GM21737 (cell line): ENCODE measurements around the gene CERKL.

Source experiments
- ATAC-seq: cut with Tn5 transposase; IDR thresholded peaks from one replicate; pipeline ENCODE4 v1.9.1; 2021; ENCODE audit warnings: mild to moderate bottlenecking, moderate library complexity; ENCODE audit not compliant: unreplicated experiment

Gene CERKL

DNA sequence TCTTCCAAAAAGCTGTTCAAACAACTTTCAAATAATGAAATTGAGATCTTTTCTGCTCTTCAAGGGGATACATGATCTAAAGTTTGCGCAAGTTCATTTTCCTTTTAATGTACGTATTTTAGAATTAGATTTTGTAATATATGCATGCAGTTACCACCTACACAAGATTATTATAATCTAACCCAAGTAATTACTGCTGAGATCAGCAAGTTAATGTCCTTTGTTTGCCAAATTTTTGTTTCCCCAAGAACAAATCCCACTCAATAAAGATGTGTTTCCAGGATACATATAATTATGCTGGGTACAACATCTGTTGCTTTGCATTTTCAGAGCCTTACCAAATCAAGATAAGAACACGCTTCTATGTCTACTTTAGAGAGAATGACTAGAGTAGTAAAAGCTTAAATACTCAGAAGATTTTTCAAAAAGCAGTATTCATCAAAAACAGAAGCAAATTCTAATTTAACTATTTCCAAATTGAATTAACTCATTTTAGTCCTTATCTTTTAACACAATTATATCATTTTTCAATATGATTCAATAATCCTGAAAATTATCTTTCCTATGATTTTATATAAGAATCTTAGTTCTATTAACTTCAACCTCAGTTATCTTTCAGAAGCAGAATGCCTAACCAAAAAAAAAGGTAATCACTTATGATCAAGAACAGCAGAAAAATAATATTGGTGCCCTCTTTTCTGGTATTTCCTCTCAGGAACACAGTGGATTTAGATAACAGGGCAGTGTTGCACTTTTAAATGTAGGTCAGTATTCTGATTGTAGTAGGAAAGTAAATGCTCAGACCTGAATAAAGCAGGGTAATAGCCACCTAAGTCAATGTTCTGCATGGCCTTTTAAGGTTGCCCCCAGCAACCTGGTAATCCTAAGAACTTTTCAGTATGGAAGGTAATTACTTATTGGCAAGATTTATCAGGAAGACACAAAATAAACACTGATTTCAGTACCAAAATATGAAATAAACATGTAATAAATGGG, 28.0 kb downstream of the CERKL start:
- no peak for ATAC-seq

GRCh38 chr2:181627545-181627944, 29.4 kb downstream of the CERKL start:
- ATAC-seq = no peak

GRCh38 chr2:181626671-181627070, 30.2 kb downstream of the CERKL start:
- no peak for ATAC-seq

DNA sequence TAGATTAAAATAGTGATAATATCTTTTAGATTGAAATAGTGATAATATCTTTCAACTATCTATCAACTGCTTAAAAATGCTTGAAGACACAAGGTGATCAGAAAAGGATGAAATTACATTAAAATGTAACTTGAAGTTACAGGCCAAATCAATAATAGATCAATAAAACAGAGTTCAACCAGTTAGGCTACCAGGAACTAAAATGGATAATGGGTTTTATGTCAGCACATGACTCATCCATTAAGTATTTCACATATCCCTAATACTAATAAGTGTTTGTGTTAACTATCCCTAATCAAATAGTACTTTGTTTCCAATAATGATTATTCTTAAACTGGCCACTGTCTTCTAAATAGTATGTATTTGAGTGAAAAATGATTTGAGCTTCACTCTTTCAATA, 33.7 kb downstream of the CERKL start:
- no peak for ATAC-seq

DNA sequence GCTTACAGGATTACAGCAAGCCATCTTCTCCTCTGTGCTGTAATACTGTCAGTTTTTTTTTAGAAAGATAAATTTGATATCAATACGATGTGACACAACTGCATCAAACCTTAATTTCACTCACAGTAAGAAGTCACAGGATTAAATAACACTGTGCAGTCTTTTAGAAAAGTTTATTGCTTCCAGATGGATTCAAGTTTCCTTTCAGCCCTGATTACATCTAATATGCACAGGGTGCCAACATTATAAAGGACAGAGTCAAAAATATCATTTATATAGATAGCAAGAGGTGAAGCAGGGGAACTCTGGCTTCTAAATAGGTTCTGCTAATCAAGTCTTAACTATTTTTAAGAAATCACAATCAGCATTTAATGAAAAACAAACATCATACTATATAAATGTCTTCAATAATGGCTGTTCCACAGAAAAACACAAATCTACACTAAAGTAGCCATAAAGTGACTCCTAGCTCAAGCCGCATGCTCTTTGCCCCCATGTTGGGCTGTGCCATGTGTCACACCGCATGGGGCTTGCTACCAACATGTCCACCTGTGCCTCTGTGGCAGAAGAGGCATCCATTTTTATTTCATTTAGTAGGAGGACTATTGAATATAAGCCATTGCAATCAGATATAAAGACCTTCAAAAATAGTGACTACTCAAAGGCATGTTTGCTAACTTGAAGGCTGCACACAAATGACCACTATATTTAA, 35.0 kb downstream of the CERKL start:
- no peak for ATAC-seq

GRCh38 chr2:181619516-181619915, 37.4 kb downstream of the CERKL start:
- ATAC-seq = no peak

DNA sequence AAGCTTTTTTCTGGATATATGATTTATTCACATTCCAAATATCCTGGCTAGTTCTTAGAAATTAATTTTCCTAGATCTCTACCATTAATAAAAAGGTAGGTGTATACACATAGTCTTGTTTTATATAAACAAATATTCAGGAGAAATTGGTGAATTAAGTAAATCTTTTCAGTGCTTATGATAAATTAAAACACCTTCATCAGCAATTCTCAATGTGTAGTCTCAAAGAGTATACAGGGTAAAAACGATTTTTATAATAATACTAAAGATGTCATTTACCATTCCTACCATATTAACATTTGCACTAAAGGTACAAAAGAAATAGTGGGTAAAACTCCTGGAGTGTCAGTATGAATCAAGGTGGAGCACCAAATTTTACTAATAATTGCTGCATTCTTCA, 40.2 kb downstream of the CERKL start:
- ATAC-seq = no peak

DNA sequence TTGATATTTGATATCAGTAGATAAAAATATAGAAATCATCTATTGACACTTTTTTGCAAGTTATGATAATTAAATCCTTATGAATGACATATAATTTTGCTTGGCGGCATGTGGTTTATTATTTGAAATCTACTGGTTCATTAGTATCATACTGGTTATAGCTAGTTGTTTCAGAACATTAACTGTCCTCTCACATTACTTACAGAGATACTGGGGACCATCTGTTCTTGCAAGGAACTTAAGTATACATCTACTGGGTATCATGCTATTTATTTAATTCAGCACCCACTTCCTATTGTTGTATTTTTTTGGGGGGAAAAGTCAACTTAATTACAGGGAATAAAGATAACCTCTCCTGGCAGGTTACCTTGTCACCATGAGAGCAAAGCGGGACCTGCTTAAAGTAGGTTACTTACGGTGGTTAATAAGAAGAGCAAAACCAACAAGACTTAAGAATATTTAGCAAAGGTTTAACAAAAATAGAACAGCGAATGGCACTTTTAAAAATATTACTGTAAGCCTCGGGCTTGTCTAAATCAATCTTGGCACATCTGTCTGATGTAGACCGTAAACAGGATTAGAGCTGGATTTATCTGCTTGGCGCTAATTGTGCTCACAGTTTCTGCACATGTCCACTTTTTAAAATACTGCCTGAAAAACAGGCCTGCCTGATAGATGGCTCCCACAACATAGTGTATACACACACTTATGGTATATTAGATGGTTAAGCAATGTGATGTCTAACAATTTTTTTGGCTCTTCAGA, 41.8 kb downstream of the CERKL start:
- no peak for ATAC-seq

DNA sequence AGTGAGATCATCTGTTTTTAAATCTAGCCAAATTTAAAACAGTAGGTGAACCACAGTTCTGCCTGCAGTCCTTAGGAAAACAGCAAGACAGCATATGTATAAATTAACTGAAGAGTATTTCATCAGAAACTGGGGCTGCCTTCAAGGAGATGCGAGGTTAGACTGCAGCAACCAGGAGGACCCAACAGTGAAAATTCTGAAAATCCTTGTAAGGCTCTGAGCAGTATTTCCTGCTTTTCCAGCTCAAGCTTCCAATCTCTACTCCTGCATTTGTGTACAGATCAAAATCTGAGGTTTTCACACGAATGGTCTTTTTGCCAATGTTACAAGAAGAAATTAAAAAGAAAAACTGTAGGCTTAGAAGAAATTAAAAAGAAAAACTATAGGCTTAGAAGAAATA, 43.7 kb downstream of the CERKL start:
- ATAC-seq = no peak

- no peak for ATAC-seq
Measured at GRCh38 chr2:181607629-181608590, 49.0 kb downstream of the CERKL start.

GRCh38 chr2:181605889-181606837, 50.7 kb downstream of the CERKL start:
- no peak for ATAC-seq

DNA sequence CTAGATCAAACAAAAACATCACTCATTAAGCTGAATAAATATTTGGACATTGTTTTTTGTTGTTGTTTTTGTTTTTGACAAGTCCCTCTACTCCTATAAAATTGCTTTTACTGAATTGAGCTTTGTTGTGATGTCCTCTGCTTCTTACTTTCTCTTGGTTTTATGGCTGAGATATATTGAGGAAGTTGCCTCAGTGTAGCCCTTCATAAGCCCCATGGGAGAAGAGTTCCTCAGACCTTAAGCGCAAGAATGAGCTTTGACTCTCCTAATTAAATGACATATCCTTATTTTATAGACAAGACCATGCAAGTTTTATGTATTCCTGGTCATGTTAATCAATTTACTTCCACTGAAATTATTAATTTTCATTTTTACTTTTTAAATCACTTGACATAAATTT, 54.9 kb downstream of the CERKL start:
- no peak for ATAC-seq

- no peak for ATAC-seq
Measured at GRCh38 chr2:181596556-181596955, 60.3 kb downstream of the CERKL start.

- no peak for ATAC-seq
Measured at GRCh38 chr2:181594322-181594721, 62.6 kb downstream of the CERKL start.

- ATAC-seq = no peak
Measured at GRCh38 chr2:181589779-181590178, 67.1 kb downstream of the CERKL start.

- no peak for ATAC-seq
Measured at GRCh38 chr2:181588546-181588945, 68.4 kb downstream of the CERKL start.

GRCh38 chr2:181586569-181587081, 70.3 kb downstream of the CERKL start:
- ATAC-seq = peak; percentile 97

- no peak for ATAC-seq
Measured at GRCh38 chr2:181585732-181586131, 71.2 kb downstream of the CERKL start.

GRCh38 chr2:181581534-181581933, 75.4 kb downstream of the CERKL start:
- no peak for ATAC-seq
